ENCODE data around the gene SF1. TPM values are rescaled to one million over a fixed set of nuclear protein-coding genes. Genes with fewer than 3 reads are reported as not detected.
A peak's percentile ranks its signal among the peaks of the same experiment; 100 is the strongest.

SF1 gene
- total RNA-seq, 1 donor, result 114 TPM

- Histone ChIP-seq H3K4me1 (ENCODE audit: insufficient read depth, low read length) (no peaks in the 10 kb centered on the region), H3K27me3 (ENCODE audit: insufficient read depth, low read length) (no peaks in the 10 kb centered on the region), H3K4me3 (ENCODE audit: insufficient read depth, low read length) (no peak overlapping the region), H4K20me1 (ENCODE audit: insufficient read depth, low read length) (no peaks in the 10 kb centered on the region), H3K27ac (ENCODE audit: low read depth, low read length) (no peak overlapping the region), H2AFZ (ENCODE audit: low read length) (no peak overlapping the region), H3K4me2 (ENCODE audit: insufficient read depth, low read length) (no peak overlapping the region), H3K79me2 (ENCODE audit: insufficient read depth, low read length) (no peaks in the 10 kb centered on the region), H3K9me3 (ENCODE audit: low read depth, low read length) (no peaks in the 10 kb centered on the region), H3K36me3 (ENCODE audit: insufficient read depth, low read length) (no peaks in the 10 kb centered on the region)
- peak; percentile 97 for DNase-seq (ENCODE audit: insufficient read length, low spot score, missing footprints)
- TF ChIP-seq CTCF (IDR thresholded peaks at IDR 0.05; ENCODE audit: extremely low read depth, low read depth, low read length), result peak; percentile 87
Observed at GRCh38 chr11:64787526-64788320, 9.4 kb upstream of the SF1 start.

GRCh38 chr11:64786308-64786707 is 8.0 kb upstream of the SF1 start:
- DNase-seq (ENCODE audit: insufficient read length, low spot score, missing footprints), result peak; percentile 17
- H3K79me2 ChIP-seq (ENCODE audit: insufficient read depth, low read length), result no peaks in the 10 kb centered on the region
- H2AFZ ChIP-seq (ENCODE audit: low read length), result no peak overlapping the region
- H3K4me2 ChIP-seq (ENCODE audit: insufficient read depth, low read length), result no peak overlapping the region
- TF ChIP-seq CTCF (IDR thresholded peaks at IDR 0.05; ENCODE audit: extremely low read depth, low read depth, low read length), result no peak
- no peaks in the 10 kb centered on the region for H3K4me1 ChIP-seq (ENCODE audit: insufficient read depth, low read length)
- H3K27me3 ChIP-seq (ENCODE audit: insufficient read depth, low read length), result no peaks in the 10 kb centered on the region
- H3K4me3 ChIP-seq (ENCODE audit: insufficient read depth, low read length), result no peak overlapping the region
- no peaks in the 10 kb centered on the region for H3K36me3 ChIP-seq (ENCODE audit: insufficient read depth, low read length)
- H4K20me1 ChIP-seq (ENCODE audit: insufficient read depth, low read length), result no peaks in the 10 kb centered on the region
- H3K27ac ChIP-seq (ENCODE audit: low read depth, low read length), result no peak overlapping the region
- H3K9me3 ChIP-seq (ENCODE audit: low read depth, low read length), result no peaks in the 10 kb centered on the region

GRCh38 chr11:64784813-64785581 is 6.7 kb upstream of the SF1 start:
- DNase-seq (ENCODE audit: insufficient read length, low spot score, missing footprints), result peak; percentile 18
- Histone ChIP-seq H2AFZ (ENCODE audit: low read length) (no peak overlapping the region), H3K36me3 (ENCODE audit: insufficient read depth, low read length) (no peaks in the 10 kb centered on the region), H3K79me2 (ENCODE audit: insufficient read depth, low read length) (no peaks in the 10 kb centered on the region), H3K27me3 (ENCODE audit: insufficient read depth, low read length) (no peaks in the 10 kb centered on the region), H4K20me1 (ENCODE audit: insufficient read depth, low read length) (no peaks in the 10 kb centered on the region), H3K27ac (ENCODE audit: low read depth, low read length) (no peak overlapping the region), H3K4me1 (ENCODE audit: insufficient read depth, low read length) (no peaks in the 10 kb centered on the region), H3K9me3 (ENCODE audit: low read depth, low read length) (no peaks in the 10 kb centered on the region), H3K4me3 (ENCODE audit: insufficient read depth, low read length) (no peak overlapping the region), H3K4me2 (ENCODE audit: insufficient read depth, low read length) (no peak overlapping the region)
- TF ChIP-seq CTCF (IDR thresholded peaks at IDR 0.05; ENCODE audit: extremely low read depth, low read depth, low read length), result no peak

GRCh38 chr11:64778223-64778472 is 194 bp downstream of the SF1 start:
- no peak for TF ChIP-seq CTCF (IDR thresholded peaks at IDR 0.05; ENCODE audit: extremely low read depth, low read depth, low read length)
- H3K27ac ChIP-seq (ENCODE audit: low read depth, low read length), result peak overlapping the region; percentile 91
- H3K27me3 ChIP-seq (ENCODE audit: insufficient read depth, low read length), result no peaks in the 10 kb centered on the region
- peaks cover 15% of the 10 kb centered on the region for H3K4me1 ChIP-seq (ENCODE audit: insufficient read depth, low read length)
- H3K4me3 ChIP-seq (ENCODE audit: insufficient read depth, low read length), result peak overlapping the region; percentile 79
- no peaks in the 10 kb centered on the region for H3K9me3 ChIP-seq (ENCODE audit: low read depth, low read length)
- no peak overlapping the region for H2AFZ ChIP-seq (ENCODE audit: low read length)
- DNase-seq (ENCODE audit: insufficient read length, low spot score, missing footprints), result no peak
- peaks cover 41% of the 10 kb centered on the region for H4K20me1 ChIP-seq (ENCODE audit: insufficient read depth, low read length)
- H3K36me3 ChIP-seq (ENCODE audit: insufficient read depth, low read length), result peaks cover 38% of the 10 kb centered on the region
- peaks cover 44% of the 10 kb centered on the region for H3K79me2 ChIP-seq (ENCODE audit: insufficient read depth, low read length)
- H3K4me2 ChIP-seq (ENCODE audit: insufficient read depth, low read length), result peak overlapping the region; percentile 16

Data from osteoblast (primary cell).